GM18867 (cell line): ENCODE results near the gene AKR1E2.

Experiments
- ATAC-seq: cut with Tn5 transposase; IDR thresholded peaks from one replicate; pipeline ENCODE4 v1.9.1; 2021; ENCODE audit warnings: mild to moderate bottlenecking, moderate library complexity; ENCODE audit not compliant: unreplicated experiment

The AKR1E2 gene

GRCh38 chr10:4843525-4844180 lies 17.6 kb downstream of the AKR1E2 start:
- ATAC-seq = no peak

GRCh38 chr10:4844864-4845263 lies 18.9 kb downstream of the AKR1E2 start:
- no peak for ATAC-seq

GRCh38 chr10:4845766-4846165 lies 19.8 kb downstream of the AKR1E2 start:
- ATAC-seq = no peak

- no peak for ATAC-seq
Observed at GRCh38 chr10:4846775-4847174, 20.8 kb downstream of the AKR1E2 start.

GRCh38 chr10:4847561-4848355 lies 21.8 kb downstream of the AKR1E2 start:
- no peak for ATAC-seq

- no peak for ATAC-seq
Observed at GRCh38 chr10:4848356-4849041, 22.5 kb downstream of the AKR1E2 start.

- ATAC-seq = no peak
Observed at GRCh38 chr10:4849042-4849402, 23.0 kb downstream of the AKR1E2 start.

- peak; percentile 93 for ATAC-seq
Observed at GRCh38 chr10:4849555-4850242, 23.7 kb downstream of the AKR1E2 start.

GRCh38 chr10:4850397-4850796 lies 24.4 kb downstream of the AKR1E2 start:
- ATAC-seq = no peak

GRCh38 chr10:4851176-4851575 lies 25.2 kb downstream of the AKR1E2 start:
- no peak for ATAC-seq

GRCh38 chr10:4851846-4852245 lies 25.8 kb downstream of the AKR1E2 start:
- ATAC-seq = no peak

- no peak for ATAC-seq
Observed at GRCh38 chr10:4865945-4866661, 40.1 kb downstream of the AKR1E2 start.

- no peak for ATAC-seq
Observed at GRCh38 chr10:4867109-4867519, 41.1 kb downstream of the AKR1E2 start.

- no peak for ATAC-seq
Observed at GRCh38 chr10:4867520-4868356, 41.7 kb downstream of the AKR1E2 start.

GRCh38 chr10:4868357-4868657 lies 42.3 kb downstream of the AKR1E2 start:
- ATAC-seq = no peak

GRCh38 chr10:4882704-4883078 lies 56.7 kb downstream of the AKR1E2 start:
- ATAC-seq = no peak

- no peak for ATAC-seq
Observed at GRCh38 chr10:4883079-4883739, 57.2 kb downstream of the AKR1E2 start.

- no peak for ATAC-seq
Observed at GRCh38 chr10:4885162-4885561, 59.2 kb downstream of the AKR1E2 start.

- ATAC-seq = no peak
Observed at GRCh38 chr10:4887501-4887900, 61.5 kb downstream of the AKR1E2 start.

GRCh38 chr10:4888236-4888635 lies 62.2 kb downstream of the AKR1E2 start:
- ATAC-seq = no peak
